Activated CD4-positive, alpha-beta memory T cell treated with anti-CD3 and anti-CD28 coated beads, Interleukin-2, amount 10 ng/mL, durations not matched to agents 7 days and 5 days (primary cell): ENCODE measurements around the gene CXorf51A. TPM values are rescaled to one million over a fixed set of nuclear protein-coding genes. Genes with fewer than 3 reads are reported as not detected.
"Not testable (repeated sequence)": the region's sequence is repeated elsewhere in the genome, so short reads cannot be mapped to it uniquely, and the experiment has no call there.

ENCODE experiments used
- CTCF ChIA-PET: fragments of 350-600 bp; sonication (Branson Sonifier 250); formaldehyde crosslinking; loops from one replicate; lab custom pipeline; 2021; ENCODE audit warnings: antibody characterized with exemption, inconsistent platforms; lab: Charles Lee
- POLR2A ChIA-PET: fragments of 350-600 bp; sonication (Branson Sonifier 250); formaldehyde crosslinking; loops from one replicate; lab custom pipeline; 2021; ENCODE audit warnings: antibody characterized with exemption; lab: Charles Lee
- DNase-seq: peaks from one replicate; pipeline ENCODE4 v3.0.0-alpha.2; 2020
- H3K27ac Mint-ChIP-seq: one replicate; pipeline ENCODE4 v1.8.0; 2021; ENCODE audit warnings: mild to moderate bottlenecking, mixed read lengths
- H3K27me3 Mint-ChIP-seq: one replicate; pipeline ENCODE4 v1.8.0; 2021; ENCODE audit warnings: mixed read lengths
- H3K36me3 Mint-ChIP-seq: one replicate; pipeline ENCODE4 v1.8.0; 2021; ENCODE audit warnings: low read depth, mixed read lengths
- H3K4me1 Mint-ChIP-seq: one replicate; pipeline ENCODE4 v1.8.0; 2021; ENCODE audit warnings: mixed read lengths
- H3K4me3 Mint-ChIP-seq: one replicate; pipeline ENCODE4 v1.8.0; 2021; ENCODE audit warnings: mild to moderate bottlenecking, mixed read lengths
- H3K9me3 Mint-ChIP-seq: one replicate; pipeline ENCODE4 v1.8.0; 2021; ENCODE audit warnings: mixed read lengths
- total RNA-seq, 2 experiments: library from RNA; stranded (reverse); gene quantifications; one replicate each; pipeline ENCODE4 v1.2.3, GENCODE V29; 2021

CXorf51A gene
- not detected for total RNA-seq

GRCh38 chrX:146814644-146815043 lies at the start of gene CXorf51A:
TSS of gene CXorf51A (minus strand) at chrX:146814744. CDS start at chrX:146814723, 21 bp downstream.
- DNase-seq, H3K4me1 Mint-ChIP-seq, CTCF ChIA-PET, H3K27ac Mint-ChIP-seq, H3K9me3 Mint-ChIP-seq, POLR2A ChIA-PET, H3K4me3 Mint-ChIP-seq, H3K36me3 Mint-ChIP-seq, H3K27me3 Mint-ChIP-seq: not testable (repeated sequence)

- CTCF ChIA-PET, result no interaction called here
- Mint-ChIP-seq H3K27ac (no peak overlapping the region), H3K4me1 (no peaks in the 10 kb centered on the region), H3K27me3 (no peaks in the 10 kb centered on the region), H3K4me3 (no peak overlapping the region), H3K9me3 (peaks cover 3% of the 10 kb centered on the region), H3K36me3 (no peaks in the 10 kb centered on the region)
- DNase-seq, result no peak
- POLR2A ChIA-PET, result no interaction called here
Observed at GRCh38 chrX:146863566-146863965, 49.0 kb upstream of the CXorf51A start.

DNA sequence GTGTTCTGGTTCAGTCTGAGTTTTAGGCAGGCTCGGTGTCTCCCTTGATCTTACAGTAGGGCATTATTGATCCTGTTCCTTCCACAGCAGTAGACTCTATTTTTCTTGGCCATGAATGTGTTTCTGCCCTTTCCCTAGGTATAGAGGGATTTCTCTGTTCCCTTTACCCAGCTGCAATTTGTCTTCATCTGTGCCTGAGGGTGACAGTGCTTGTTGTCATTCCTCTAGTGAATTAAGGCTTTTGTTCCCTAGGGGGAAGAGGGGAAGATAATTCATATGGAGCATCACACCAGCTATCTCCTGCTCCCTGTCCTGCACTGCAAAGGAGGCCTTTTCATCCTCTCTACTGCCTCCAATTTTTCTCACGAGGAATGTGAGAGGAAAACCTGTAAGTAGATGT lies 39.7 kb upstream of the CXorf51A start:
- H3K27me3 Mint-ChIP-seq, result no peaks in the 10 kb centered on the region
- ChIA-PET CTCF (no interaction called here), POLR2A (no interaction called here)
- H3K27ac Mint-ChIP-seq, result no peak overlapping the region
- no peaks in the 10 kb centered on the region for H3K4me1 Mint-ChIP-seq
- no peak overlapping the region for H3K4me3 Mint-ChIP-seq
- peaks cover 1% of the 10 kb centered on the region for H3K9me3 Mint-ChIP-seq
- DNase-seq, result no peak
- H3K36me3 Mint-ChIP-seq, result no peaks in the 10 kb centered on the region

GRCh38 chrX:146831994-146832393 lies 17.4 kb upstream of the CXorf51A start:
- Mint-ChIP-seq H3K4me3 (no peak overlapping the region), H3K4me1 (no peaks in the 10 kb centered on the region), H3K27ac (no peak overlapping the region), H3K27me3 (no peaks in the 10 kb centered on the region), H3K36me3 (no peaks in the 10 kb centered on the region), H3K9me3 (peaks cover 2% of the 10 kb centered on the region)
- no peak for DNase-seq
- ChIA-PET POLR2A (no interaction called here), CTCF (no interaction called here)

DNA sequence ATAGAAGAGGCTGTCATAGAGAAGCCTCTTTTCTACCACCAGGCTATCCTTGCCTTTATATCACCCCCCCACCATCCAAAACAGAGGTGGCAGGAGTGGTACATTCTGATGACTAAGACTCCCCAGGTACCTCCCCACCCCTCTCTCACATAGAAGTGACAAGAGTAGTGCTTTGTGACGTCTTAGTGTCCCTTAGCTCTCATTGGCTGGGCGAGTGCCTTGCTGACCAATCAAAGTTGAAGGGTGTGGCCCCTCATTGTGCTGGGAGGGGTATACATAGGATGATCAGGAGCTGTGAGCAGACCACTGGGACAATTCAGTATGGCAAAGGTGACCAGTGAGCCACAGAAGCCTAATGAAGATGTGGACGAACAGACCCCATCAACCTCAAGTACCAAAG lies 5.1 kb downstream of the CXorf51A start, which contains the start of gene CXorf51B:
Gene CXorf51B, plus strand, starts transcription at position 301 of the 400 bp plus-strand sequence. Its CDS starts 21 bp downstream, at position 322.
- CTCF ChIA-PET, H3K4me3 Mint-ChIP-seq, POLR2A ChIA-PET, H3K4me1 Mint-ChIP-seq, H3K36me3 Mint-ChIP-seq, DNase-seq, H3K27ac Mint-ChIP-seq, H3K27me3 Mint-ChIP-seq, H3K9me3 Mint-ChIP-seq: not testable (repeated sequence)

Other genes with a start within 250 kb of the CXorf51A start
- not detected for gene CXorf51B, start 5.0 kb downstream of the CXorf51A start, total RNA-seq